ENCODE results near the gene FAM114A1. TPM values are rescaled to one million over a fixed set of nuclear protein-coding genes. Genes with fewer than 3 reads are reported as not detected.

Gene FAM114A1
- total and polyA plus RNA-seq, 2 experiments from 2014 or later, result 110 to 140 TPM

DNA sequence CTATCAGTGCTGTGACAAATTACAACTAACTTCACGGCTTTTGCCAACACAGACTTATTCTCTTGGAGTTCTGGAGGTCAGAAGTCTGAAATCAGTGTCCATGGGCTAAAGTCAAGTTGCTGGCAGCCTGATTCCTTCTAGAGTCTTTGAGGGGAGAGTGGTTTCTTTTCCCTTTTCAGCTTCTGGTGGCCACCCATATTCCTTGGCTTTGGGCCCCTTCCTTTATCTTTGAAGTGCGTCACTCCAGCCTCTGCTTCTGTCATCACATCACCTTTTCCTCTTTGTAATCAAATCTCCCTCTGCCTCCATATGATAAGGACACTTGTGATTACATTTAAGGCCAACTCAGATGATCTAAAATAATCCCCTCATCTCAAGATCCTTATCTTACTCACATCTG lies 9.0 kb downstream of the FAM114A1 start:
- DNase-seq (ENCODE audit: low spot score), result no peak
- H3K27ac ChIP-seq, result no peak overlapping the region
- H3K4me3 ChIP-seq, result no peak overlapping the region
- H3K36me3 ChIP-seq (replicated peaks; ENCODE audit: insufficient read depth, low read depth), result no peaks in the 10 kb centered on the region
- H3K9me2 ChIP-seq (replicated peaks; ENCODE audit: insufficient read depth), result no peaks in the 10 kb centered on the region
- H3K79me2 ChIP-seq, result peaks cover 55% of the 10 kb centered on the region
- no peaks in the 10 kb centered on the region for H3K27me3 ChIP-seq
- TF ChIP-seq EZH2 (IDR thresholded peaks at IDR 0.05; ENCODE audit: borderline replicate concordance), result no peak
- TF ChIP-seq EZH2phosphoT487 (IDR thresholded peaks at IDR 0.05; ENCODE audit: low read depth, severe bottlenecking, unreplicated experiment), result no peak
- TF ChIP-seq, protein P1, sequence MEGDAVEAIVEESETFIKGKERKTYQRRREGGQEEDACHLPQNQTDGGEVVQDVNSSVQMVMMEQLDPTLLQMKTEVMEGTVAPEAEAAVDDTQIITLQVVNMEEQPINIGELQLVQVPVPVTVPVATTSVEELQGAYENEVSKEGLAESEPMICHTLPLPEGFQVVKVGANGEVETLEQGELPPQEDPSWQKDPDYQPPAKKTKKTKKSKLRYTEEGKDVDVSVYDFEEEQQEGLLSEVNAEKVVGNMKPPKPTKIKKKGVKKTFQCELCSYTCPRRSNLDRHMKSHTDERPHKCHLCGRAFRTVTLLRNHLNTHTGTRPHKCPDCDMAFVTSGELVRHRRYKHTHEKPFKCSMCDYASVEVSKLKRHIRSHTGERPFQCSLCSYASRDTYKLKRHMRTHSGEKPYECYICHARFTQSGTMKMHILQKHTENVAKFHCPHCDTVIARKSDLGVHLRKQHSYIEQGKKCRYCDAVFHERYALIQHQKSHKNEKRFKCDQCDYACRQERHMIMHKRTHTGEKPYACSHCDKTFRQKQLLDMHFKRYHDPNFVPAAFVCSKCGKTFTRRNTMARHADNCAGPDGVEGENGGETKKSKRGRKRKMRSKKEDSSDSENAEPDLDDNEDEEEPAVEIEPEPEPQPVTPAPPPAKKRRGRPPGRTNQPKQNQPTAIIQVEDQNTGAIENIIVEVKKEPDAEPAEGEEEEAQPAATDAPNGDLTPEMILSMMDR (IDR thresholded peaks at IDR 0.05; ENCODE audit: poor library complexity), result no peak
- peaks cover 3% of the 10 kb centered on the region for H4K20me1 ChIP-seq (ENCODE audit: insufficient read depth, poor library complexity, severe bottlenecking)
- 98% methylated on average over 2 of the region's 2 CpGs for WGBS (ENCODE audit: low lambda C conversion rate, missing lambda C conversion rate)
- no peaks in the 10 kb centered on the region for H3K9me3 ChIP-seq (ENCODE audit: low read depth)
- peaks cover 26% of the 10 kb centered on the region for H3K4me1 ChIP-seq (ENCODE audit: insufficient read depth)
- H3K4me2 ChIP-seq, result no peak overlapping the region
- no peak overlapping the region for H2AFZ ChIP-seq

DNA sequence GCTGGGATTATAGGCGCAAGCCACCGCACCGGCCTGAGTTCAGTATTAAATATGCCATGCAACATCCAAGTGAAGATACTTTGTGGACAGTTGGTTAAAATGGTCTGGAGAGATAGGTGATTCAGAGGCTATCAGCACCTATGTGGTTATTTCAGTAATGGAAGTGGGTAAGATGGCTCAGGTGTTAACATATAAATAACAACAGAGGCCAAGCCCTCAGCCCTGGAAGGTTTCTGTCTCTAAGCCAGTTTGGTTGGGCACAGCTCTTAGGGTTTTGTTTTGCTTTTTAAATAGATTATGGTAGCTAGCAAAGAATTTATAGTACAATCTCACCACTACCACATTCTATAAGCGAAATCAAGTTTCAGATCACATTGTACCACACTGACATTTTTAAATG lies 16.6 kb downstream of the FAM114A1 start:
- Histone ChIP-seq H2AFZ (no peak overlapping the region), H3K27me3 (no peaks in the 10 kb centered on the region), H3K9me3 (ENCODE audit: low read depth) (no peaks in the 10 kb centered on the region), H3K4me1 (ENCODE audit: insufficient read depth) (no peaks in the 10 kb centered on the region), H3K79me2 (peaks cover 18% of the 10 kb centered on the region), H3K4me2 (no peak overlapping the region), H3K9me2 (replicated peaks; ENCODE audit: insufficient read depth) (no peaks in the 10 kb centered on the region), H4K20me1 (ENCODE audit: insufficient read depth, poor library complexity, severe bottlenecking) (peaks cover 4% of the 10 kb centered on the region), H3K4me3 (no peak overlapping the region), H3K27ac (no peak overlapping the region), H3K36me3 (replicated peaks; ENCODE audit: insufficient read depth, low read depth) (no peaks in the 10 kb centered on the region)
- TF ChIP-seq, protein P1 (IDR thresholded peaks at IDR 0.05; ENCODE audit: poor library complexity), result no peak
- TF ChIP-seq EZH2phosphoT487 (IDR thresholded peaks at IDR 0.05; ENCODE audit: low read depth, severe bottlenecking, unreplicated experiment) (no peak), EZH2 (IDR thresholded peaks at IDR 0.05; ENCODE audit: borderline replicate concordance) (no peak)
- WGBS (ENCODE audit: low lambda C conversion rate, missing lambda C conversion rate), result 98% methylated on average over 4 of the region's 4 CpGs
- no peak for DNase-seq (ENCODE audit: low spot score)

DNA sequence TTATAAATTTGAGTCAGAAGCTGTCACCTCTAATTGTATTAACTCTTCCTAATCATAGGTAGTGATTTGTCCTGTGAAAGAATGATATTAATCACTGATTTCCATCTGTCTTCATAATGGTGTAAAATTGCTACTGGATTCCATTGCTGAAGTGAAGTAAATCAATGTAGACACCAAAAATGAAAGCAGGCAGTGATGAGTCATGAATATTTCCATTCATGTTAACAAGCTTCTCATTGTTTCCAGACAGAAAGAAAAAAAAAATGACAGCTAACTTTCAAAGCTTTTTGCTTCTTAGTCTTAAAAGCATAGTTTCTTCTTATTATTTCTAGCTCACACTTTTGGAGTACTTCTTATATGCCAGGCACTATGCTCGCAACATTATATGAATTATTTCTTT lies 21.5 kb downstream of the FAM114A1 start:
- H3K4me2 ChIP-seq, result no peak overlapping the region
- no peaks in the 10 kb centered on the region for H3K9me2 ChIP-seq (replicated peaks; ENCODE audit: insufficient read depth)
- no peak overlapping the region for H2AFZ ChIP-seq
- peaks cover 14% of the 10 kb centered on the region for H3K4me1 ChIP-seq (ENCODE audit: insufficient read depth)
- peaks cover 4% of the 10 kb centered on the region for H4K20me1 ChIP-seq (ENCODE audit: insufficient read depth, poor library complexity, severe bottlenecking)
- DNase-seq (ENCODE audit: low spot score), result peak; percentile 36
- H3K79me2 ChIP-seq, result peaks cover 5% of the 10 kb centered on the region
- H3K27me3 ChIP-seq, result no peaks in the 10 kb centered on the region
- no peaks in the 10 kb centered on the region for H3K36me3 ChIP-seq (replicated peaks; ENCODE audit: insufficient read depth, low read depth)
- no peak overlapping the region for H3K4me3 ChIP-seq
- H3K27ac ChIP-seq, result peak overlapping the region; percentile 75
- TF ChIP-seq EZH2phosphoT487 (IDR thresholded peaks at IDR 0.05; ENCODE audit: low read depth, severe bottlenecking, unreplicated experiment), result no peak
- TF ChIP-seq, protein P1 (IDR thresholded peaks at IDR 0.05; ENCODE audit: poor library complexity), result no peak
- WGBS (ENCODE audit: low lambda C conversion rate, missing lambda C conversion rate), result 90% methylated on average over 1 of the region's 1 CpG
- no peaks in the 10 kb centered on the region for H3K9me3 ChIP-seq (ENCODE audit: low read depth)
